RCC 7860 (cell line): ENCODE results near the gene BPTF.
"Not testable (repeated sequence)": the region's sequence is repeated elsewhere in the genome, so short reads cannot be mapped to it uniquely, and the experiment has no call there.

ENCODE experiments used
- DNase-seq: peaks from one replicate; pipeline ENCODE4 v3.0.0-alpha.2; 2015; ENCODE audit warnings: low spot score
- FAIRE-seq: peaks from 2 replicates; lab custom pipeline; 2012; peaks lifted over from hg19 to GRCh38; lab: Jason Lieb, UNC

The BPTF gene

DNA sequence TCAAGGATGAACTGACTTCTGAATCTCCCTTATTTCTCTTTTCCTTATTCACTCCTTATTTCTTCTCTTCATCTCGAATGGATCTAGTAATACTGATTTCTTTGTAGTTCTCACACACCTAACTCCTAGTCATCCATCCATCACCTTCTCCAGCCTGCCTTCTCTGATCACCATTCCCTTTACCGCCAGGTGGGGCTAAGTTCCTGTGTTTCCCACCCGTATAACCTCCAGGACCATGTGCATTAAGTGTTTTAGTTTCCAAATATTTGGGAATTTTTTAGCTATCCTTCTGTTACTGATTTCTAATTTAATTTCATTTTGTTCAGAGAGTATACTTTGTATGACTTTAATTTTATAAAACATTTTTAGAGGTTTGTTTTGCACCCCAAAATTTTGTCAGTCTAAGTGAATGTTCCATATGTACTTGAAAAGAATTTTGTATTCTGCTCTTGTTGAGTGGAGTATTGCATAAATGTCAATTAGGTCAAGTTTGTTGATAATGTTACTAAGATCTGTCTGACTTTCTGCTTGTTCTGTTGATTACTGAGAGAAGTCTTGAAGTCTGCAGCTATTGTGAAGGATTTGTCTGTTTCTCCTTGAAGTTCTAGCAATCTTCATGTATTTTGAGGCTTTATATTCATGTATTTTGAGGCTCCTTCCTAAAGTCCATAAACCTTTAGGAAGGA lies 8.8 kb downstream of the BPTF start:
- FAIRE-seq (no peak), DNase-seq (no peak)

DNA sequence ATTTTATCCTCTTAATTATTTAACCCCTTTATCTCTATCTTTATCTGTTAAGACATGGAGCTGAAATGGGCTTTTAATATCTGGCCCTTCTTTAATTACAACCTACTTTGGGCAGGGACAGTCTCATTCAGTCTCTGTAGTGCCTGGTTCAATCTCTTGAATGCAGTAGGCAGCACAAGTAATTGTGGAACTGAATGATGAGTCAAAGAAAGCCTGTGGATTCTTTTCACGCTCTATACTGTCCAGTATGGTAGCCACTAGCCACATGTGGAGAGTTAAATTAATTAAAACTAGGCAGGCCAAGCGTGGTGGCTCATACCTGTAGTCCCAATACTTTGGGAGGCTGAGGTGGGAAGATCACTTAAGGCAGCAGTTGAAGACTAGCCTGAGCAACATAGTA lies 9.3 kb downstream of the BPTF start:
- FAIRE-seq (no peak), DNase-seq (no peak)

GRCh38 chr17:67836205-67836987 lies 11.1 kb downstream of the BPTF start:
- DNase-seq = no peak

GRCh38 chr17:67837965-67838364 lies 12.7 kb downstream of the BPTF start:
- FAIRE-seq = no peak
- no peak for DNase-seq

More at GRCh38 chr17:67836205-67836987, 11.1 kb downstream of the BPTF start:
- FAIRE-seq = no peak

GRCh38 chr17:67838538-67838937 lies 13.2 kb downstream of the BPTF start:
- DNase-seq (no peak), FAIRE-seq (no peak)

- FAIRE-seq (no peak), DNase-seq (no peak)
Observed at GRCh38 chr17:67841992-67842391, 16.7 kb downstream of the BPTF start.

DNA sequence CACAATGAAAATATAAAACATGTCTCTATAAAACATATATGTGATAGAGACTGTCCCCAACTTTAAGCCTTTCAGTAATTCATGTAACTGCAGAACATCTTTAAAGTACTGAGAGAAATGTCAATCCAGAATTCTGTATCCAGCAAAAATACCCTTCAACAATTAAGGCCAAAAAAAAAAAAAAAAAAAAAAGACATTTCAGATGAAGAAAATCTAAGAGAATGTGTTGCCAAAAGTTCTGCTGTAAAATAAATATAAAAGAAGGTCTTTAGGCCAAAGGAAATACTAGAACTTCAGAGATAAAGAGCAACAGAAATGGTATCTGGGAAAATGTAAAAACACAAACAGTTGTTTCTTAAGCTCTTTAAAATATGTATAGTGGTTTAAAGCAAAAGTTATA lies 17.3 kb downstream of the BPTF start:
- DNase-seq (no peak), FAIRE-seq (no peak)

DNA sequence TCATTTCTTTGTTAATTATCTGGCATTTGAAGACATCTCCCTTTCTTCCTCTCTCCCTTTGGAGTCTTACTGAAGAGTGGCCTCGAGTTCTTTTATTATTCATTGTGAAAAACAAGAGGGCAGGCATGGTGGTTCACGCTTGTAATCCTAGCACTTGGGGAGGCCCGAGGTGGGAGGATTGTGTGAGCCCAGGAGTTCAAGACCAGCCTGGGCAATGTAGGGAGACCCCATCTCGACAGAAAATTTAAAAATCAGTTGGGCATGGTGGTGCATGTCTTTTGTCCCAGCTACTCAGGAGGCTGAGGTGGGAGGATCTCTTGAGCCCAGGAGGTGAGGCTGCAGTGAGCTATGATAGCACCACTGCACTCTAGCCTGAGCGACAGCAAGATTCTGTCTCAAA lies 20.1 kb downstream of the BPTF start:
- DNase-seq (no peak), FAIRE-seq (no peak)

DNA sequence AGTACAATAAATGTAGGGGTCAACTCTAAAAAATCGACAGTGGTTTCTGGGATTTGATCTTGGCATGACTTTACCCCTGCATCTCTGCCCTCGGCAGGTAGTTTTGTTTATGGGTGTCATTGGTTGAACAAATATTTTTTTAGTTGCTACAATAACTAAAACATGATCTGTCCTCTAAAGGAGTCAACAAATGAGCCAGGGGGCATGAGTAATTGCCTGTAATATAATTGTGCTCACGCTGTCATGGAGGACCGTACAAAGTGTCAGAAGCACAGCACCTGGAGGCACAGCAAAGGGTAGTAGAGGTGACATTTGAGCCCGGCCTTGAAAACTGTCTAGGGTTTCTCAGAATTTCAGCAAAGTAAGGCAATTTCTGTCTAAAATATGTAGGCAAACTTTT lies 22.9 kb downstream of the BPTF start:
- FAIRE-seq, DNase-seq: not testable (repeated sequence)

DNA sequence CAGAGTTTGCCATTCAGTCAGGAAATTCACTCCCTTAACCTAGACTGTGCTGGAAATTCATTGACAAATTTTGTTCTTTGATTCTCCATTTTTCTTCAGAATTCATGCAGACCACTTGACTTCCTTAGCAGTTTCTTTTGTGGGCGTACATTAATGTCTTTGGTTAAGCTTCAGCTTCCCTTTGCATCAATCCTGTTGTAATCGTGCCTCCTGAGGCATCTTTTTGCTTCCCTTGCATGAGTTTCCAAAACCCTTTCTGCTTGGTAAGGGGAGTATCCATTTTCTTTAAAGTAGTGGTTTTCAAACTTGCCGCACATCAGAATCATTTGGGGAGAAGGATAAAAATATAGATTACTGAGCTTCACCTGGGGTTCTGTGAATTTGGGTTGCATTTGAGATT lies 23.5 kb downstream of the BPTF start:
- not testable (repeated sequence) for DNase-seq, FAIRE-seq

GRCh38 chr17:67850991-67851631 lies 25.8 kb downstream of the BPTF start:
- DNase-seq (no peak), FAIRE-seq (no peak)

GRCh38 chr17:67853703-67854102 lies 28.4 kb downstream of the BPTF start:
- FAIRE-seq = no peak
- no peak for DNase-seq

DNA sequence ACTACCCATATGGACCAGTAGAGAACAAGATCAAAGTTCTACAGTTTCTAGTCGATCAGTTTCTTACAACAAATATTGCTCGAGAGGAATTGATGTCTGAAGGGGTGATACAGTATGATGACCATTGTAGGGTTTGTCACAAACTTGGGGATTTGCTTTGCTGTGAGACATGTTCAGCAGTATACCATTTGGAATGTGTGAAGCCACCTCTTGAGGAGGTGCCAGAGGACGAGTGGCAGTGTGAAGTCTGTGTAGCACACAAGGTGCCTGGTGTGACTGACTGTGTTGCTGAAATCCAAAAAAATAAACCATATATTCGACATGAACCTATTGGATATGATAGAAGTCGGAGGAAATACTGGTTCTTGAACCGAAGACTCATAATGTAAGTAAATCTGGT lies 29.1 kb downstream of the BPTF start:
- DNase-seq = no peak
- FAIRE-seq = no peak

DNA sequence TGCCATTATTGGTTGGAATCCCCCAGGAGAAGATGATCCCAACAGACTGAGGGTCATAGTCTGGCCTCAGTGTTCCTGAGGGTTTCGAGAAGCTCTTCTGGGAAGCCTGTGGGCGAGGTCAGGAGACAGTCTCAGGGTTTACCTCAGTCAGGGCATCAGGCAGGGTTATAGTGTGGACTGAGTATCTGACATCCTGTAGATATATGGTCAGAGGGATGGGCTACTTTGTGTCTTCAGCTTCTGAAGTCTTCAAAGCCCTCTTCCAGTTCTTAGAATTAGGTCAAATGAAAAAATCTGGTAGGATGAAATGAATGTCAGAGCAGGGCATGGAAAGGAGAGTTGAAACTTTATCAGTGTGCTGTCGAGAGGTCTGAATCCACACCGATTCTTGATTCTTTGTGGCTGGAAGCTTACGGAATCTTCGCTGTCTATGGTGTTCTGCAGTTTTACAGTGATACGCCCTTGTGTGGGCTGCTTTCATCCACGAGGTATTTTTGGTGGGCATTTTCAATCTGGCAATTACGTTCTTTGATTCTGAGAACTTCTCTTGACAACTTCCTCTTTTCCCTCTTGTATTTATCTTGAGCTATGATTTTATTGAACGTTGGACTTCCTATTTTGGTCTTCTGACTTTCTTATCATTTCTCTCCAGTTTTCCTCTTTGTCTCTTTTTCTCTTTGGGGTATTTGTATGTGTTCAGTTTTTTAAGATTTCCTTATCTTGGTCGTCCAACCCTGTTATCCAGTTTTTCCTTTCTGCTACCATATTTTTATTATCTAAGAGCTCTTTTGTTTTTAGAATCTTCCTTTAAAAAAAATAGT lies 30.4 kb downstream of the BPTF start:
- FAIRE-seq (no peak), DNase-seq (no peak)

DNA sequence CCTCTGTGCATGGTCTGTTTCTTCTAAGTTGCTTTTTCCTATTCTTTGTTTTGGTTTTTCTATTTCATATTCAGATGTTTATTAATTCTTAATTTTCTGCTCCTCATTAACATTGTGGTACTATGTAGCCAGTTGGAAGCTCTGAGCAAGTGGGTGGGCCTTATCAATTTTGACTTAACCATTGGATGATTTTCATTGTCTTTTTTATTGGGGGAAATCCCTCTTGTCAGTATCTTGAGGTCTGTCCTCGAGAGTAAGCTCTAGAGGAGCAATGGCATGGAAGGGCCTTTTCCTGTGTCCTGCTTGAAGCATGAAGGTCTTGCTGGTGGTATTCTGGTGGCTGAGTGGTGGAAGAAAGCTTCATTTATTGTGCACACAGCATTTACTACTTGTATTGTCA lies 31.1 kb downstream of the BPTF start:
- not testable (repeated sequence) for DNase-seq, FAIRE-seq

DNA sequence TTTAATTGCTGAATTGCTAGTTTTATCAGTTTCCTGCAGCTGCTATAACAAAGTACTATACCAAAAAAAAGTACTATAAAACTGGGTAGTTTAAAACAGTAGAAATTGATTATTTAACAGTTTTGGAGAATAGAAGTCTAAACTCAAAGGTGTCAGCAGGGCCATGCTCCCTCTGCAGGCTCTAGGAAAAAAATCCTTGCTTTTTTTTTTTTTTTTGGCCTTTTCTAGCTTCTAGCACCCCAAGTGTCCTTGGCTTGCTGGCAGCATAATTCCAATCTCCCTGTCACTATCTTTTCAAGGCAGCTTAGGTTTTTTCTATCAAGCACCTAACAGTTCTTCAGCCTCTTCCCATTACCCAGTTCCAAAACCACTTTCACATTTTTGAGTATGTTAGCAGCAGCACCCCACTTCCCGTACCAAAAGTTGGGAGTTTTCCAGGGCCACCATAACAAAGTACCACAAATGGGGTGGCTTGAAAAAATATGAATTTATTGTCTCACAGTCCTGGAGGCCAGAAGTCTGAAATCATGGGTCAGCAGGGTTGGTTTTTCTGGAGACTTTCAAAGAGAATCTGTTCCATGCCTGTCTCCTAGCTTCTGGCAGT lies 37.4 kb downstream of the BPTF start:
- FAIRE-seq (no peak), DNase-seq (no peak)

DNA sequence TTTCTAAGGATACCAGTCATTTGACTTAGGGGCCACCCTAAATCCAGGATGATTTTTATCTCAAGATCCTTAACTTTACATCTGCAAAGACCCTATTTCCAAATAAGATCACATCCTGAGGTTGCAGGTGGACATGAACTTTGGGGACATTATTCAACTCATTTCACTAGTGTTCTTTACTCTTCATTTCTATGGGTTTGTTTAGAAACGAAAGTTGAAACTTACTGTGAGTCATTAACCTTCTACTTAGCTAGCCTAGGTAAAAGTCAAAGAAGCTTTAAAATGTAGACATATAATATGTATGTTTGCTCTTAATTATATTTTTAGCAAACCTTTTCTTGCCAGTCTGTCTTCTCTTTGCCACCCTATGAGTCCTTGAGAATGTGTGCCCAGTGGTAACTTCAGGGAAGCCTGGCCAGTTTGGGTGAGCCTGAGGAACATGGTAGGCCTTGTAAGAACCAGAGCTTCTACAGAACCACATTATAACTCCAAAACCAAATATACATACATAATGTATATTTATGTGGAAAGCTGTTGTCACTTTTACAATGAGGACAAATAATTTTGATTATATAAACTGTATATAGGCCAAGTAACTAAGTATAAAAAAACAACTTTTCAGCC lies 38.4 kb downstream of the BPTF start:
- DNase-seq (no peak), FAIRE-seq (no peak)

DNA sequence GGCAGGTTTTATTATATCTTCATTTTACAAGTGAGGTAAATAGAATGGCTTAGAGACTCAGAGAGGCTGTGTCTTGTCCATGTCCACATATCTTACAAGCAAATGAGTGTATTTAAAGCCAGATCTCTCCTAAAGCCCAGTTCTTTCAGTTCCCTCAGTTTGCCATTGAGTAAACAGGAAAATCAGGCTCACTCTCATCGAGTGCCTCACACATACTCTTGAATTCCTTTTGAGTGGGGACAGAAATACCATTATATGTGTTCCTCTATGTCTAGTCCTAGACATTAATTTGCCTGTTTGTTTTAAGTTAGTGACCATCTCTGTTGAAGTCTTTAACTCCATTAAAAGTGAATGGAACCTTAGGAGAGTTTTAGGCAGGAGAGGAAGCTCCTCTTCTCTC lies 40.1 kb downstream of the BPTF start:
- FAIRE-seq (no peak), DNase-seq (no peak)

GRCh38 chr17:67867591-67867990 lies 42.3 kb downstream of the BPTF start:
- no peak for DNase-seq
- FAIRE-seq = no peak

- no peak for DNase-seq
Observed at GRCh38 chr17:67868176-67868575, 42.9 kb downstream of the BPTF start.

More at GRCh38 chr17:67868176-67868575, 42.9 kb downstream of the BPTF start:
- FAIRE-seq = no peak
